Osteoblast (primary cell): Measurements from ENCODE around the gene ATL1. TPM values are rescaled to one million over a fixed set of nuclear protein-coding genes. Genes with fewer than 3 reads are reported as not detected.
A peak's percentile ranks its signal among the peaks of the same experiment; 100 is the strongest.
"Not testable (repeated sequence)": the region's sequence is repeated elsewhere in the genome, so short reads cannot be mapped to it uniquely, and the experiment has no call there.

ENCODE experiments used
- DNase-seq: peaks from one replicate; pipeline ENCODE4 v3.0.0; 2011; ENCODE audit warnings: low spot score, mixed read lengths; ENCODE audit not compliant: insufficient read length; ENCODE audit errors: missing footprints
- H2AFZ ChIP-seq: 2 replicates; pipeline ENCODE4 v1.6.0; 2011; ENCODE audit warnings: mild to moderate bottlenecking, low read length
- H3K27ac ChIP-seq: 2 replicates; pipeline ENCODE4 v1.5.1; 2011; ENCODE audit warnings: mild to moderate bottlenecking, low read depth, low read length, moderate library complexity
- H3K27me3 ChIP-seq: 2 replicates; pipeline ENCODE4 v1.6.0; 2012; ENCODE audit warnings: mild to moderate bottlenecking, control low read depth, inconsistent platforms, low read length, moderate library complexity; ENCODE audit not compliant: insufficient read depth
- H3K36me3 ChIP-seq: 2 replicates; pipeline ENCODE4 v1.5.1; 2011; ENCODE audit warnings: mild to moderate bottlenecking, low read length, control low read depth, moderate library complexity; ENCODE audit not compliant: insufficient read depth
- H3K4me1 ChIP-seq: 2 replicates; pipeline ENCODE4 v1.5.1; 2011; ENCODE audit warnings: mild to moderate bottlenecking, low read length, control low read depth, moderate library complexity; ENCODE audit not compliant: insufficient read depth
- H3K4me2 ChIP-seq: 2 replicates; pipeline ENCODE4 v1.6.0; 2011; ENCODE audit warnings: mild to moderate bottlenecking, low read length; ENCODE audit not compliant: insufficient read depth
- H3K4me3 ChIP-seq: fragments of 200-600 bp; sonication (generic); 3 replicates; pipeline ENCODE4 v1.5.1; 2012; ENCODE audit warnings: mild to moderate bottlenecking, low read length, inconsistent platforms; ENCODE audit not compliant: insufficient read depth
- H3K79me2 ChIP-seq: 2 replicates; pipeline ENCODE4 v1.6.0; 2012; ENCODE audit warnings: mild to moderate bottlenecking, low read length, control low read depth, inconsistent platforms; ENCODE audit not compliant: insufficient read depth
- H3K9me3 ChIP-seq: 2 replicates; pipeline ENCODE4 v1.5.1; 2011; ENCODE audit warnings: low read depth, low read length, control low read depth
- H4K20me1 ChIP-seq: 2 replicates; pipeline ENCODE4 v1.6.0; 2012; ENCODE audit warnings: mild to moderate bottlenecking, low read length, control low read depth; ENCODE audit not compliant: insufficient read depth
- CTCF ChIP-seq: IDR thresholded peaks from 2 replicates; pipeline ENCODE4 v1.5.1; 2011; ENCODE audit warnings: mild to moderate bottlenecking, low read depth, low read length, moderate library complexity; ENCODE audit errors: extremely low read depth
- total RNA-seq: library from RNA; depleted of rRNA; stranded (reverse); fragments of >200 nt; gene quantifications from 2 replicates; pipeline ENCODE4 v1.2.3, GENCODE V29; 2012

Gene ATL1
- total RNA-seq, 1 donor: 6.5 TPM

DNA sequence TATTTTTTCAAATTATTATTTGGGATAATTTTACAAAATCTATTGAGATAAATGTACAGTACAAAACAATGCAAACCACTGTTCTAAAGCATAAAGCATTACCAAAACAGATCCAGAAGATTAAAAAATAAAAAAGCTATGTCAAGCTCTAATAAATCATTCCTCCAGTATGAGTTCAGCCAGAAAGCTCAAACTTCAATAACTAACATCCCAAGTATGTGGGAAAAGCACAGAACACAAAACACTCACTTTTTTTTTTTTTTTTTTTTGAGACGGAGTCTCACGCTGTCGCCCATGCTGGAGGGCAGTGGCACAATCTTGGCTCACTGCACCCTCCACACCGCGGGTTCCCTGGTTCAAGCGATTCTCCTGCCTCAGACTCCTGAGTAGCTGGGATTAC, 96.8 kb downstream of the ATL1 start:
- Histone ChIP-seq H3K4me3 (no peak overlapping the region), H3K9me3 (no peaks in the 10 kb centered on the region), H3K27ac (no peak overlapping the region), H2AFZ (no peak overlapping the region), H3K27me3 (no peaks in the 10 kb centered on the region), H3K79me2 (peaks cover 86% of the 10 kb centered on the region), H3K4me1 (no peaks in the 10 kb centered on the region), H4K20me1 (peaks cover 13% of the 10 kb centered on the region), H3K4me2 (no peak overlapping the region), H3K36me3 (peaks cover 18% of the 10 kb centered on the region)
- DNase-seq: no peak
- TF ChIP-seq CTCF: no peak

GRCh38 chr14:50657753-50658152, 97.8 kb downstream of the ATL1 start:
- Histone ChIP-seq H3K79me2 (peaks cover 84% of the 10 kb centered on the region), H3K27me3 (no peaks in the 10 kb centered on the region), H3K4me3 (no peak overlapping the region), H2AFZ (no peak overlapping the region), H3K9me3 (no peaks in the 10 kb centered on the region), H3K4me2 (peak overlapping the region; percentile 13), H3K4me1 (no peaks in the 10 kb centered on the region), H4K20me1 (peaks cover 11% of the 10 kb centered on the region), H3K27ac (peak overlapping the region; percentile 26), H3K36me3 (peaks cover 22% of the 10 kb centered on the region)
- DNase-seq: peak; percentile 72
- TF ChIP-seq CTCF: no peak

GRCh38 chr14:50658203-50658602, 98.3 kb downstream of the ATL1 start:
- Histone ChIP-seq H3K4me3 (no peak overlapping the region), H4K20me1 (peaks cover 11% of the 10 kb centered on the region), H3K27ac (peak overlapping the region; percentile 7), H3K79me2 (peaks cover 83% of the 10 kb centered on the region), H3K36me3 (peaks cover 22% of the 10 kb centered on the region), H2AFZ (no peak overlapping the region), H3K4me2 (peak overlapping the region; percentile 13), H3K27me3 (no peaks in the 10 kb centered on the region), H3K9me3 (no peaks in the 10 kb centered on the region), H3K4me1 (no peaks in the 10 kb centered on the region)
- no peak for DNase-seq
- TF ChIP-seq CTCF: no peak

GRCh38 chr14:50659327-50659974, 99.5 kb downstream of the ATL1 start:
- Histone ChIP-seq H3K36me3 (peaks cover 25% of the 10 kb centered on the region), H4K20me1 (peaks cover 11% of the 10 kb centered on the region), H3K79me2 (peaks cover 83% of the 10 kb centered on the region), H3K4me1 (no peaks in the 10 kb centered on the region), H3K9me3 (no peaks in the 10 kb centered on the region), H2AFZ (no peak overlapping the region), H3K27ac (no peak overlapping the region), H3K4me2 (no peak overlapping the region), H3K4me3 (no peak overlapping the region), H3K27me3 (no peaks in the 10 kb centered on the region)
- no peak for TF ChIP-seq CTCF
- no peak for DNase-seq

DNA sequence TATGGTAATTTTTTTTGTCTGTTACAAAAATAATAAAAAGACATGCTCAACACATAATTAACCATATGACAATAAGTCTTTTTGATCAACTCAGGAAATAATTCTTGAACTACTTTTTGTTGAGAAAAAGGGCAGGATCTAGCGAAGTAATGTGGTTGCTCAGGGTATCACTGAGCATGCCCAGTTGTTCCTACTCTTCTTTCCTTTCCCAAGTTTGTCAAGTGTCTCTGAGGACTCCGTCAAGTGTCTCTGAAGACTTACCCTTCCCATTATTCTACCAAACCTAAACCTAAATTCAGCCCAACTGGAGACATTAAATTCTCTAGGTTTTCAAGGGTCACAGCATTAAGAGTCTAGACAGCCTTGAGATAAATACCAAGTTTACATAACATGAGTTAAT, 104.6 kb downstream of the ATL1 start:
- not testable (repeated sequence) for H3K27ac ChIP-seq, H3K27me3 ChIP-seq, H3K4me1 ChIP-seq, H3K4me3 ChIP-seq, H2AFZ ChIP-seq, DNase-seq, H4K20me1 ChIP-seq, H3K9me3 ChIP-seq, H3K4me2 ChIP-seq
- Histone ChIP-seq H3K36me3 (peaks cover 25% of the 10 kb centered on the region), H3K79me2 (peaks cover 70% of the 10 kb centered on the region)

- not testable (repeated sequence) for H2AFZ ChIP-seq, H3K27ac ChIP-seq, H3K9me3 ChIP-seq, DNase-seq, H3K4me1 ChIP-seq, H3K4me3 ChIP-seq, H4K20me1 ChIP-seq, H3K27me3 ChIP-seq
- peaks cover 20% of the 10 kb centered on the region for H3K36me3 ChIP-seq
- H3K4me2 ChIP-seq: peak overlapping the region; percentile 91
- peaks cover 63% of the 10 kb centered on the region for H3K79me2 ChIP-seq
These were observed 105.4 kb downstream of the ATL1 start for GRCh38 chr14:50665300-50665699.
